Heart right ventricle (tissue), 16 donors: ENCODE measurements around the gene CHTF18. TPM values are rescaled to one million over a fixed set of nuclear protein-coding genes. Genes with fewer than 3 reads are reported as not detected.

Experiments
- ATAC-seq, 8 donors: fragments of 200-7000 bp; cut with Tn5 transposase; one replicate each; pipeline ENCODE4 v1.9.1; 2020; ENCODE audit warnings: mild to moderate bottlenecking in 8 of 8, moderate library complexity in 8 of 8, moderate number of reproducible peaks in 1 of 8
- DNase-seq, 2 donors: peaks; one replicate each; pipeline ENCODE4 v3.0.0-alpha.2; 2020
- H3K27ac ChIP-seq, 10 donors: fragments of 200-600 bp; sonication (generic) in 2 of 10; one replicate each; pipeline versions ENCODE4 v1.5.0 to v1.8.0; 2020 to 2022; ENCODE audit warnings: mild to moderate bottlenecking in 3 of 10
- H3K27me3 ChIP-seq, 7 donors: fragments of 200-600 bp; one replicate each; pipeline ENCODE4 v1.8.0; 2021 to 2022; ENCODE audit warnings: mild to moderate bottlenecking in 2 of 7
- H3K36me3 ChIP-seq, 9 donors: fragments of 200-600 bp; sonication (generic) in 1 of 9; one replicate each; pipeline versions ENCODE4 v1.5.0 to v1.8.0; 2020 to 2022; ENCODE audit warnings: mild to moderate bottlenecking in 2 of 9
- H3K4me1 ChIP-seq, 9 donors: fragments of 200-600 bp; sonication (generic) in 1 of 9; one replicate each; pipeline versions ENCODE4 v1.5.0 to v1.8.0; 2020 to 2022; ENCODE audit warnings: mild to moderate bottlenecking in 4 of 9
- H3K4me3 ChIP-seq, 10 donors: fragments of 200-600 bp; sonication (generic) in 2 of 10; one replicate each; pipeline versions ENCODE4 v1.5.0 to v1.8.0; 2020 to 2022; ENCODE audit warnings: mild to moderate bottlenecking in 7 of 10, moderate library complexity in 2 of 10
- H3K9me3 ChIP-seq, 11 donors: fragments of 200-600 bp in 10 of 11; sonication (generic) in 2 of 11; one replicate each; pipeline versions ENCODE4 v1.5.0 to v1.8.0; 2013 to 2022; ENCODE audit warnings: mild to moderate bottlenecking in 2 of 11, control low read depth in 1 of 11, moderate library complexity in 1 of 11
- WGBS, 2 donors: extraction: QIAGEN DNeasy Blood & Tissue Kit; methylation state at CpG; one replicate each; pipeline ENCODE4 v1.1.7; 2013; ENCODE audit warnings: inconsistent platforms in 1 of 2; 5-methylcytosine and 5-hydroxymethylcytosine counted together
- intact Hi-C, 10 donors: fragments of 100-400 bp; cut with DNase I; formaldehyde crosslinking; loops; one replicate each; pipeline versions ENCODE4 v1.11.1 to v1.14.2; 2022
- polyA plus RNA-seq, 2 donors: library from polyadenylated mRNA; stranded (reverse); fragments of 200-250 nt; gene quantifications; one replicate each; pipeline ENCODE4 v1.2.3, GENCODE V29; 2013
- total RNA-seq, 10 donors: library from RNA; stranded (reverse); fragmentation: NEBNext Ultra II Directional in 3 of 10; extraction: Animal tissue kit (Norgen Biotek cat#: 25700) in 3 of 10; gene quantifications; one replicate each; pipeline versions ENCODE4 v1.2.1 to v1.2.4, GENCODE V29; 2021 to 2023
- TF ChIP-seq, protein P1 (sequence below), 9 donors: fragments of 200-600 bp; sonication (generic) in 2 of 9; IDR thresholded peaks; one replicate each; pipeline versions ENCODE4 v1.5.0 to v1.8.0; 2021 to 2022; ENCODE audit warnings: antibody characterized with exemption in 9 of 9, mild to moderate bottlenecking in 5 of 9, moderate library complexity in 1 of 9
- donor health status: Arrhythmogenic right ventricular cardiomyopathy.
- donor health status: ischemic (EF 13 %, LVEDD 7.1; RV severe dilation, severe dysfunction).
- donor health status: healthy with polysubstance abuse.
- donor health status: DM: no; HTN: yes; CAD: no.
- donor health status: DM: no; HTN: no; CAD: no.
- donor health status: ischemic (EF 25% LVEDD 6.9; RV normal size, moderate dysfunction).
- donor health status: ischemic (EF 25% LVEDD 5.7; RV mildly dilated, moderate dysfunction).
- donor health status: healthy.
- donor health status: DM: yes; HTN: yes; CAD: no.
- donor health status: Ischemic cardiomyopathy.
- donor health status: ischemic (EF 35%, LVEDD 5.7; RV mildly dilated, moderate dysfunction).
- donor health status: nonischemic (EF 11% LVEDD 7.7; RV severe dilation, severe dysfunction).
- donor health status: DM: yes; HTN: yes; CAD: no.
- donor health status: PGD.
- donor health status: ischemic (EF 29% LVEDD 5.4; RV normal size, mild dysfunction).
- donor health status: nonischemic (EF 23%, LVEDD 6.1; RV moderate dilation, normal function).

The CHTF18 gene
- total and polyA plus RNA-seq, 12 donors: 2.8 to 8.2 (median 5.8) TPM

DNA sequence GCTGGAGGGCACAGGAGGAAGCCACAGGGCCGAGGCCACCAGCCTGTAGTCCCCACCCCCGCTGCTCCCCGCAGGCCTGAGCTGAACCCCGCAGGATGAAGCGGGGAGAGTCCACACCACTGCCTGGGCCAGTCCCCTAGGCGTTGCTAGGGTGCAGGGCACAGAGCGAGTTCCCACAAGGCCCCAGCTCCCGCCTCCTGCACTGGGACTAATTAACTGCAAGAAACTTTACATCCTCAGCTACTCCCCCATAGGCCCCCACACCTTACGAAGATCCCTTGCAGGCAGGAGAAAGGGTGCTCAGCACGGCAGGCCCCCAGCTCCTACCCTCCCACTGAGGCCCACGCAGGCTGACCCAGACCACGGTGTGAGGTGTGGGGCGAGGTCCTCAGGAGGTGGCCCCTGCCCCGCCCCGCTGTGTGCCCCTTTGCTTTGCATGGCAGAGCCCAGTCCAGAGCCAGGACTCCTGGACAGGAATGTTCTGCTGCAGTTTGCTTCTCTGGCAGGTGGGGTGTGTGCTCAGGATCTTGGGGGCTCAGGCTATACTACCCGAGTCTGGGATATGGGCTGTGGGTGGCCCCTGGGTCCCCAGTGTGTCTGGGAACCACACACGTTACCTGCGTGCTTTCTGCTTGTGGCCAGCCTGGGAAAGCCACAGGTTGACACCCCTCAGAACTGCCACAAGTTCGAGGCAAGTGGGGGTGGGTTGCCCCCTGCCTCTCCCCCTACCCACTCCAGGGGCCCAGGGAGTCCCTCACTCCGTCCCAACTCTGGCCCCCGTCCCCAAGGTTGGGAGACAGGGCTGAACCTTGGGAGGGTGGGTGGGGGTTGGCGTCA lies 10.9 kb downstream of the CHTF18 start:
- DNase-seq (no peak), ATAC-seq (no peak)
- peaks cover 0 to 4% (median 0%) of the 10 kb centered on the region in 9 donors for H3K36me3 ChIP-seq
- peaks cover 0 to 5% (median 0%) of the 10 kb centered on the region in 9 donors for H3K4me1 ChIP-seq
- TF ChIP-seq, protein P1, sequence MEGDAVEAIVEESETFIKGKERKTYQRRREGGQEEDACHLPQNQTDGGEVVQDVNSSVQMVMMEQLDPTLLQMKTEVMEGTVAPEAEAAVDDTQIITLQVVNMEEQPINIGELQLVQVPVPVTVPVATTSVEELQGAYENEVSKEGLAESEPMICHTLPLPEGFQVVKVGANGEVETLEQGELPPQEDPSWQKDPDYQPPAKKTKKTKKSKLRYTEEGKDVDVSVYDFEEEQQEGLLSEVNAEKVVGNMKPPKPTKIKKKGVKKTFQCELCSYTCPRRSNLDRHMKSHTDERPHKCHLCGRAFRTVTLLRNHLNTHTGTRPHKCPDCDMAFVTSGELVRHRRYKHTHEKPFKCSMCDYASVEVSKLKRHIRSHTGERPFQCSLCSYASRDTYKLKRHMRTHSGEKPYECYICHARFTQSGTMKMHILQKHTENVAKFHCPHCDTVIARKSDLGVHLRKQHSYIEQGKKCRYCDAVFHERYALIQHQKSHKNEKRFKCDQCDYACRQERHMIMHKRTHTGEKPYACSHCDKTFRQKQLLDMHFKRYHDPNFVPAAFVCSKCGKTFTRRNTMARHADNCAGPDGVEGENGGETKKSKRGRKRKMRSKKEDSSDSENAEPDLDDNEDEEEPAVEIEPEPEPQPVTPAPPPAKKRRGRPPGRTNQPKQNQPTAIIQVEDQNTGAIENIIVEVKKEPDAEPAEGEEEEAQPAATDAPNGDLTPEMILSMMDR (IDR thresholded peaks at IDR 0.05): no peak
- intact Hi-C loops: no loop called here
- no peaks in the 10 kb centered on the region for H3K9me3 ChIP-seq
- H3K4me3 ChIP-seq: no peak overlapping the region
- WGBS, 2 donors: 64 to 68% methylated on average over 22 of the region's 22 CpGs
- peaks cover 0 to 57% (median 48%) of the 10 kb centered on the region in 7 donors for H3K27me3 ChIP-seq
- no peak overlapping the region for H3K27ac ChIP-seq

- peaks cover 0 to 5% (median 0%) of the 10 kb centered on the region in 9 donors for H3K4me1 ChIP-seq
- peaks cover 0 to 4% (median 0%) of the 10 kb centered on the region in 9 donors for H3K36me3 ChIP-seq
- DNase-seq: no peak
- H3K27me3 ChIP-seq: peaks cover 0 to 57% (median 48%) of the 10 kb centered on the region in 7 donors
- intact Hi-C loops: loop anchor here in 1 of 10 donors (10.0 kb wide), 1 partner anchor 405 kb away; no protein-coding TSS in a partner anchor
- no peaks in the 10 kb centered on the region for H3K9me3 ChIP-seq
- ATAC-seq: peak in 1 of 8 donors; percentile 6
- 4 to 5% methylated on average over 56 to 57 of the region's 57 CpGs for WGBS, 2 donors
- TF ChIP-seq, protein P1 (IDR thresholded peaks at IDR 0.05): no peak
- no peak within 1 kb of the TSS for H3K27ac ChIP-seq
- no peak within 1 kb of the TSS for H3K4me3 ChIP-seq
These were observed 11.8 kb downstream of the CHTF18 start, which contains the start of gene GNG13 for GRCh38 chr16:799948-800833. Gene GNG13 (minus strand): TSS chr16:800734. CDS start chr16:799077, 1,657 bp downstream.

DNA sequence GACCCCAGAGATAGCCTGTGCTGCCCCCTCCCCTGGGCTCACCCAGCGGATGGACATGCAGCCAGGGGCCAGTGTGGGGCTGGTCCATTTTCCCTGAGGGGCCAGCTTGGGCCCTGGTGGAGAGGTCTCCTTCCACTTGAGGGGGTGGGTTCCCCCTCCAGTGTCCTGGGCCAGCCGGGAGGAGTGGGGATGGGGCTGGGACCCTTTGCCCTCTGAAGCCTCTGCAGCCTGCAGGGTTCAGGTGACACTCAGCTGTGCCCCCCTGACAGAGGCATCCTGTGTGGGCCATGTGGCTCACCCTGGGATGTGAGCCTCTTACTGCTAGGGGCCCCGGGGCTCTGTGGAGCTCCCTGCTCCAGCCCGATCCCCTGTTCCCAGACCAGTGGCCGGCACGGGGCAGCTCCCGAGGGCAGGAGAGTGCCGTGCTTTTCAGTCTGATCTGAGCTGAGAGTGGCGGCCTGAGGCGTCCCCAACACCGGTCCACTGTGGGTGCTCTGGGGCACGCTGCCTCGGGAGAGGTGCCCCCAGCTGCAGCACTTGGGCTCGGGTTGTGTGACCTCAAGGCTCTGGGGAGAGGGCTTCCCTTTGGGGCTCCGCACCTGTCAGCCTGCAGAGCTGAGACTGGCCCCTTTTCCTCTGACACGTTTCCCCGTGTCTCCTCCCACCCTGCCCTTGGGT lies 12.6 kb downstream of the CHTF18 start:
- Histone ChIP-seq H3K36me3 (peaks cover 0 to 4% (median 0%) of the 10 kb centered on the region in 9 donors), H3K4me3 (no peak overlapping the region), H3K9me3 (no peaks in the 10 kb centered on the region), H3K27ac (no peak overlapping the region), H3K27me3 (peaks cover 0 to 57% (median 48%) of the 10 kb centered on the region in 7 donors), H3K4me1 (peaks cover 0 to 9% (median 0%) of the 10 kb centered on the region in 9 donors)
- DNase-seq (no peak), ATAC-seq (peak in 1 of 8 donors; percentile 3)
- TF ChIP-seq, protein P1 (IDR thresholded peaks at IDR 0.05): no peak
- intact Hi-C loops: loop anchor here in 1 of 10 donors (10.0 kb wide), 1 partner anchor 404 kb away; no protein-coding TSS in a partner anchor
- WGBS, 2 donors: 18 to 19% methylated on average over 17 of the region's 17 CpGs
